ENCODE measurements around the gene F11R.
A peak's percentile ranks its signal among the peaks of the same experiment; 100 is the strongest.
"Not testable (repeated sequence)": the region's sequence is repeated elsewhere in the genome, so short reads cannot be mapped to it uniquely, and the experiment has no call there.

F11R gene

GRCh38 chr1:161020509-161021164 lies at the start of gene F11R:
F11R (minus strand) TSS chr1:161021152; CDS start chr1:161021073, 79 bp downstream.
- Histone ChIP-seq H3K4me1 (ENCODE audit: insufficient read depth, low read length) (peaks cover 13% of the 10 kb centered on the region), H3K9me3 (ENCODE audit: low read length) (no peaks in the 10 kb centered on the region), H2AFZ (ENCODE audit: low read depth, low read length) (peak within 1 kb of the TSS; percentile 7), H3K4me3 (ENCODE audit: low read length) (peak within 1 kb of the TSS; percentile 48), H3K27me3 (ENCODE audit: insufficient read depth, low read length) (peaks cover 35% of the 10 kb centered on the region), H3K36me3 (ENCODE audit: insufficient read depth, low read length) (no peaks in the 10 kb centered on the region)

- Histone ChIP-seq H3K4me1 (ENCODE audit: insufficient read depth, low read length) (peaks cover 9% of the 10 kb centered on the region), H2AFZ (ENCODE audit: low read depth, low read length) (no peak within 1 kb of the TSS), H3K9me3 (ENCODE audit: low read length) (peaks cover 2% of the 10 kb centered on the region), H3K36me3 (ENCODE audit: insufficient read depth, low read length) (no peaks in the 10 kb centered on the region), H3K27me3 (ENCODE audit: insufficient read depth, low read length) (peaks cover 17% of the 10 kb centered on the region), H3K4me3 (ENCODE audit: low read length) (no peak within 1 kb of the TSS)
Observed at GRCh38 chr1:161069731-161070270, 48.8 kb upstream of the F11R start, which contains the start of gene ARHGAP30. ARHGAP30 (minus strand) TSS chr1:161069891; CDS start chr1:161069624, 267 bp downstream.

- no peaks in the 10 kb centered on the region for H3K36me3 ChIP-seq (ENCODE audit: insufficient read depth, low read length)
- H3K27me3 ChIP-seq (ENCODE audit: insufficient read depth, low read length): peaks cover 19% of the 10 kb centered on the region
- H3K4me3 ChIP-seq (ENCODE audit: low read length): no peak overlapping the region
- H3K4me1 ChIP-seq (ENCODE audit: insufficient read depth, low read length): peaks cover 9% of the 10 kb centered on the region
- H2AFZ ChIP-seq (ENCODE audit: low read depth, low read length): no peak overlapping the region
- H3K9me3 ChIP-seq (ENCODE audit: low read length): peaks cover 2% of the 10 kb centered on the region
Observed at GRCh38 chr1:161069241-161069640, 48.3 kb upstream of the F11R start.

GRCh38 chr1:161068306-161069234 lies 47.6 kb upstream of the F11R start:
- peaks cover 19% of the 10 kb centered on the region for H3K27me3 ChIP-seq (ENCODE audit: insufficient read depth, low read length)
- no peak overlapping the region for H2AFZ ChIP-seq (ENCODE audit: low read depth, low read length)
- peaks cover 2% of the 10 kb centered on the region for H3K9me3 ChIP-seq (ENCODE audit: low read length)
- no peaks in the 10 kb centered on the region for H3K36me3 ChIP-seq (ENCODE audit: insufficient read depth, low read length)
- peaks cover 9% of the 10 kb centered on the region for H3K4me1 ChIP-seq (ENCODE audit: insufficient read depth, low read length)
- H3K4me3 ChIP-seq (ENCODE audit: low read length): no peak overlapping the region

- Histone ChIP-seq H3K4me1 (ENCODE audit: insufficient read depth, low read length) (no peaks in the 10 kb centered on the region), H2AFZ (ENCODE audit: low read depth, low read length) (no peak overlapping the region), H3K36me3 (ENCODE audit: insufficient read depth, low read length) (no peaks in the 10 kb centered on the region), H3K4me3 (ENCODE audit: low read length) (no peak overlapping the region), H3K9me3 (ENCODE audit: low read length) (peaks cover 2% of the 10 kb centered on the region), H3K27me3 (ENCODE audit: insufficient read depth, low read length) (peaks cover 19% of the 10 kb centered on the region)
Observed at GRCh38 chr1:161066694-161067093, 45.7 kb upstream of the F11R start.

GRCh38 chr1:161065681-161066080 lies 44.7 kb upstream of the F11R start:
- not testable (repeated sequence) for H3K36me3 ChIP-seq (ENCODE audit: insufficient read depth, low read length); H3K4me3 ChIP-seq (ENCODE audit: low read length); H2AFZ ChIP-seq (ENCODE audit: low read depth, low read length); H3K4me1 ChIP-seq (ENCODE audit: insufficient read depth, low read length); H3K9me3 ChIP-seq (ENCODE audit: low read length)
- H3K27me3 ChIP-seq (ENCODE audit: insufficient read depth, low read length): peaks cover 19% of the 10 kb centered on the region

GRCh38 chr1:161063936-161064335 lies 43.0 kb upstream of the F11R start:
- not testable (repeated sequence) for H3K9me3 ChIP-seq (ENCODE audit: low read length); H2AFZ ChIP-seq (ENCODE audit: low read depth, low read length); H3K4me1 ChIP-seq (ENCODE audit: insufficient read depth, low read length); H3K36me3 ChIP-seq (ENCODE audit: insufficient read depth, low read length); H3K4me3 ChIP-seq (ENCODE audit: low read length)
- H3K27me3 ChIP-seq (ENCODE audit: insufficient read depth, low read length): peaks cover 19% of the 10 kb centered on the region

- H3K9me3 ChIP-seq (ENCODE audit: low read length): no peaks in the 10 kb centered on the region
Observed at GRCh38 chr1:161061419-161061818, 40.5 kb upstream of the F11R start.

GRCh38 chr1:161059293-161059692 lies 38.3 kb upstream of the F11R start:
- H3K4me1 ChIP-seq (ENCODE audit: insufficient read depth, low read length): no peaks in the 10 kb centered on the region
- no peak overlapping the region for H3K4me3 ChIP-seq (ENCODE audit: low read length)
- no peaks in the 10 kb centered on the region for H3K36me3 ChIP-seq (ENCODE audit: insufficient read depth, low read length)
- H3K27me3 ChIP-seq (ENCODE audit: insufficient read depth, low read length): peaks cover under 1% of the 10 kb centered on the region
- no peak overlapping the region for H2AFZ ChIP-seq (ENCODE audit: low read depth, low read length)
- no peaks in the 10 kb centered on the region for H3K9me3 ChIP-seq (ENCODE audit: low read length)

More at GRCh38 chr1:161061419-161061818, 40.5 kb upstream of the F11R start:
- no peak overlapping the region for H3K4me3 ChIP-seq (ENCODE audit: low read length)
- H3K36me3 ChIP-seq (ENCODE audit: insufficient read depth, low read length): no peaks in the 10 kb centered on the region
- no peaks in the 10 kb centered on the region for H3K4me1 ChIP-seq (ENCODE audit: insufficient read depth, low read length)
- H2AFZ ChIP-seq (ENCODE audit: low read depth, low read length): no peak overlapping the region
- H3K27me3 ChIP-seq (ENCODE audit: insufficient read depth, low read length): peaks cover 7% of the 10 kb centered on the region

- Histone ChIP-seq H3K27me3 (ENCODE audit: insufficient read depth, low read length) (no peaks in the 10 kb centered on the region), H3K4me1 (ENCODE audit: insufficient read depth, low read length) (no peaks in the 10 kb centered on the region), H3K36me3 (ENCODE audit: insufficient read depth, low read length) (no peaks in the 10 kb centered on the region), H3K9me3 (ENCODE audit: low read length) (no peaks in the 10 kb centered on the region), H3K4me3 (ENCODE audit: low read length) (no peak overlapping the region), H2AFZ (ENCODE audit: low read depth, low read length) (no peak overlapping the region)
Observed at GRCh38 chr1:161054805-161055204, 33.9 kb upstream of the F11R start.

- Histone ChIP-seq H3K9me3 (ENCODE audit: low read length) (no peaks in the 10 kb centered on the region), H3K27me3 (ENCODE audit: insufficient read depth, low read length) (no peaks in the 10 kb centered on the region), H3K4me1 (ENCODE audit: insufficient read depth, low read length) (no peaks in the 10 kb centered on the region), H3K36me3 (ENCODE audit: insufficient read depth, low read length) (no peaks in the 10 kb centered on the region), H2AFZ (ENCODE audit: low read depth, low read length) (no peak overlapping the region), H3K4me3 (ENCODE audit: low read length) (no peak overlapping the region)
Observed at GRCh38 chr1:161054232-161054631, 33.3 kb upstream of the F11R start.

GRCh38 chr1:161052899-161053298 lies 31.9 kb upstream of the F11R start:
- Histone ChIP-seq H3K9me3 (ENCODE audit: low read length) (peaks cover 11% of the 10 kb centered on the region), H3K36me3 (ENCODE audit: insufficient read depth, low read length) (no peaks in the 10 kb centered on the region), H3K27me3 (ENCODE audit: insufficient read depth, low read length) (no peaks in the 10 kb centered on the region), H3K4me1 (ENCODE audit: insufficient read depth, low read length) (no peaks in the 10 kb centered on the region), H2AFZ (ENCODE audit: low read depth, low read length) (no peak overlapping the region), H3K4me3 (ENCODE audit: low read length) (no peak overlapping the region)

GRCh38 chr1:161051219-161051618 lies 30.3 kb upstream of the F11R start:
- peaks cover 5% of the 10 kb centered on the region for H3K4me1 ChIP-seq (ENCODE audit: insufficient read depth, low read length)
- H3K9me3 ChIP-seq (ENCODE audit: low read length): peaks cover 14% of the 10 kb centered on the region
- H2AFZ ChIP-seq (ENCODE audit: low read depth, low read length): no peak overlapping the region
- H3K27me3 ChIP-seq (ENCODE audit: insufficient read depth, low read length): no peaks in the 10 kb centered on the region
- no peaks in the 10 kb centered on the region for H3K36me3 ChIP-seq (ENCODE audit: insufficient read depth, low read length)
- no peak overlapping the region for H3K4me3 ChIP-seq (ENCODE audit: low read length)
